ENCODE measurements around the gene MYO5A.
A peak's percentile ranks its signal among the peaks of the same experiment; 100 is the strongest.

The MYO5A gene

DNA sequence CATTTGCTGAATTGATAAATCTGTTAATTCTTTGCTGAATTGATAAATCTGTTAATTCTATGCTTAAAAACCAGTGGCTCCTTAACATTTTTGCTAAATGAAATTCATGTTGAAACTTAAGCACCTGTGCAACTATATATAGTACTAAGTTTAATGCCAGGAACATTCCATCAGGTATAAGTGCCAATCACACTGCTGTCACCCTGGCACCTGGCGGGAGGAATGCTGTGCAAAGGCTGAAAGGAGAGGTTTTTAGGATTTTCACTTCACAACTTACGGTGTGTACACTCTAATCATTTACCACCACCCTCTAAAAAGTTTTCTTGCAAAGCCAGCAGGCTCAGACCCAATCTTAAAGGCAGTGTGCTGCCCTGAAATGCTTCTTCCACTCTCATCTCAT lies 199.5 kb downstream of the MYO5A start:
- H3K36me3 Mint-ChIP-seq (ENCODE audit: low read depth): peaks cover 24% of the 10 kb centered on the region
- no peak overlapping the region for H3K27ac Mint-ChIP-seq
- H3K4me1 Mint-ChIP-seq (ENCODE audit: low read depth): peaks cover 20% of the 10 kb centered on the region
- no peak overlapping the region for H3K4me3 Mint-ChIP-seq
- H3K27me3 Mint-ChIP-seq (ENCODE audit: low read depth): no peaks in the 10 kb centered on the region
- H3K9me3 Mint-ChIP-seq: no peaks in the 10 kb centered on the region

DNA sequence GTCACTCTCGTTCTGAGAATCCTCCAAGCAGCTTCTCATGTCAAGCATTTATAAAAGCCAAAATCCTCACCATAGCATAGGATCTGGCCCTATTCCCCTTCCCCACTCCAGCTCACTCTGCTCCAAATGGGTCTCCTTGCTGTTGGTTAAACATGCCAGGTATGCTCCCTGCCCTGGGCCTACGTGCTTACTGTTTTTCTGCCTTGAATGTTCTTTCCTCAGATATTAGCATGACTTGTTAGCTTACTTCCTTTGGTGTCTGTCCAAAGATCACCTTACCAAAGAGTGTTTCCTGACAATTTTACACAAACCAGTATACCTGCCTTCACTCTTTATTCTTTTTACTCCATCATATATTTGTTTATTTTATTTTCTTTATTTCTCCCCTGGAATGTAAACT lies 200.0 kb downstream of the MYO5A start:
- peaks cover 20% of the 10 kb centered on the region for H3K4me1 Mint-ChIP-seq (ENCODE audit: low read depth)
- H3K9me3 Mint-ChIP-seq: no peaks in the 10 kb centered on the region
- H3K27me3 Mint-ChIP-seq (ENCODE audit: low read depth): no peaks in the 10 kb centered on the region
- no peak overlapping the region for H3K27ac Mint-ChIP-seq
- H3K36me3 Mint-ChIP-seq (ENCODE audit: low read depth): peaks cover 24% of the 10 kb centered on the region
- H3K4me3 Mint-ChIP-seq: no peak overlapping the region

DNA sequence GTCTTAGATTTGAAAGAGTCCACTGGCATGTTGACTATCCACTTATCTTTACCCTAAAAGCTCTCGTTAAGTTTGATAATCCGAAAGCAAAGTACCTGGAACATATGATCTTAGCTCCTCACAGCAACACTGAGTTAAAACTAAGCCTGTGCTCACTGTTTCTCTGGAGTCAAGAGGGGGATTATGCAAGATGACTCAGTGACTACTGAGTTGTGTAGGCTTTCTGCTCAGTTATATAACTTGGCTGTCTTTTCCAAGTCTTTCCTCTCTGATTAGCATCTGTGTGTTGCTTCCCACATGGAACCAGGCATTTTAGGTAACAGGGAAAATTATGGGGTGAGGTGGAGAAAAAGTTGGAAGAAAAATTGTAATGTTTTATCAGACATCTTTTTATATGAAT lies 201.9 kb downstream of the MYO5A start:
- Mint-ChIP-seq H3K9me3 (no peaks in the 10 kb centered on the region), H3K4me3 (no peak overlapping the region), H3K4me1 (ENCODE audit: low read depth) (peaks cover 9% of the 10 kb centered on the region), H3K27ac (no peak overlapping the region), H3K36me3 (ENCODE audit: low read depth) (peaks cover 26% of the 10 kb centered on the region), H3K27me3 (ENCODE audit: low read depth) (no peaks in the 10 kb centered on the region)

DNA sequence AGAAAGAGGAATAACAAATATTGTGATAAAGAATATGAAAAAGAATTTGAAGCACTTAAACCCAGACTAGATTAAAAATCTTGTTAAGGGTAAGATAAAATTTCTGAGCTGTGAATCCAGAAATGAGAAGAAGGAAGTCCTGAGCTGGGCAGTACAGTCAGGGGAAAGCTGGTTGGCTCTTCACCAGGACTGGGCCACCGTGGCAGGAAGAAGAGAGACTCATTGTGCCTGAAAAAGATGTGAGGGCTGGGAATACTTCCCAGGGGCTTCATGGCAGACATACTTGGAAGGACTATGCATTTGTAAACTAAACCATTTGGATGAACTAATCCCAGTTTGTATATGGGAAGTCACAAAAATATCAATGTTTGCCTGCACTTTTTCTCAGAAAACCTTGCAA lies 204.6 kb downstream of the MYO5A start:
- Mint-ChIP-seq H3K36me3 (ENCODE audit: low read depth) (peaks cover 31% of the 10 kb centered on the region), H3K27ac (no peak overlapping the region), H3K4me1 (ENCODE audit: low read depth) (no peaks in the 10 kb centered on the region), H3K4me3 (no peak overlapping the region), H3K9me3 (no peaks in the 10 kb centered on the region), H3K27me3 (ENCODE audit: low read depth) (no peaks in the 10 kb centered on the region)

DNA sequence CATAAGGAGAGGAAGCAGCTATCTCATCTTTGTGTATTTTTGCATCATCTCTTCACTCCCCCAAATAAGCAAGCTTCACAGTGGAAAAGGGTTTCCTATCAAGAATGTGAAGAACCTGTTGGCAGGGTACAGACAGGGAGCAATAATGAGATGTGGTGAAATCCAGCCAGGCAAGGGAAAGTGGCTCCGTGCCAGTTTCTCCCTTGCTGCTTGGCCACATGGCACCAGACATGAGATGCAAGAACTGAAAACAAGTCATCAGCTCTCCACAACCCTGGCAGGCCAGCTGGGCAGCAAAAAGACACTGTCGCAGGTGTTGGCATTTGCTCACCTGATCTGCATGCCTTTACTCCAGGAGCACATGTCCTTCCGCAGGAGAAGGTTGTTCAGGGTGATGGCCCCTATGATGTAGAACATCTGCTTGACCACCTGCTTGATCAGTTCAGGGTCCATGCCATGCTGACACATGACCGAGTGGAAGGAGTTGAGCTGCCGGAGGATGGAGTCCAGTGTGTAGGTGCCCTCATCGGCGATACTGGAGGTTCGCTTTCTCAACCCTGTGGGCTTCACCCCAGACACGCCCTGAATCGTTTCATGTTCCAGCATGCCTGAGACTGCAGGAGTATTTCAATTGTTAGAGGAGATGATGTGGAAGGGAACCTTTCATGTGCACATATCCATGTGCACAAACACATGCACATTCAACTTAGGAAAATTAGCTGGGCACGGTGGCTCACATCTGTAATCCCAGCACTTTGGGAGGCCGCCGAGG lies 209.8 kb downstream of the MYO5A start:
- Mint-ChIP-seq H3K27me3 (ENCODE audit: low read depth) (no peaks in the 10 kb centered on the region), H3K4me1 (ENCODE audit: low read depth) (no peaks in the 10 kb centered on the region), H3K27ac (no peak overlapping the region), H3K4me3 (no peak overlapping the region), H3K36me3 (ENCODE audit: low read depth) (peaks cover 28% of the 10 kb centered on the region), H3K9me3 (no peaks in the 10 kb centered on the region)

DNA sequence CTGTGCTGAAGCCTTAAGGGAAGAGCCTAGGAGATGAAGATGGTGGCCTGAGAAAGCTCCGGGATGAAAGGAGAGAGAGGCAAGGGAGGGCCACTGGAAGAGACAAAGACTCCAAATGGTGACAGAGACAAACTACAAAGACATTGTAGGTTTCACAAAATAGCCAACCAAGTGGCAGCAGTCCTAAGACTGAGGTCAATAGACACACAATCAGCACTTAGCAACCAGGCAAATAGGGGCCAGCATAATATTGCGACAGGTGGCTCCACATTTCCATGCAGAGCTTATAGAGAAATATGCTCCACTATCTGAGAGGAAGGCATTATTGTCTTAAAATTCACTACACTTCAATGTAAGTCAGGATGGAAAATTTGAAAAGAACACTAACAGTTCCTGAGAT lies 211.0 kb downstream of the MYO5A start:
- H3K4me3 Mint-ChIP-seq: no peak overlapping the region
- H3K9me3 Mint-ChIP-seq: no peaks in the 10 kb centered on the region
- peaks cover 31% of the 10 kb centered on the region for H3K36me3 Mint-ChIP-seq (ENCODE audit: low read depth)
- no peaks in the 10 kb centered on the region for H3K4me1 Mint-ChIP-seq (ENCODE audit: low read depth)
- H3K27ac Mint-ChIP-seq: no peak overlapping the region
- no peaks in the 10 kb centered on the region for H3K27me3 Mint-ChIP-seq (ENCODE audit: low read depth)

DNA sequence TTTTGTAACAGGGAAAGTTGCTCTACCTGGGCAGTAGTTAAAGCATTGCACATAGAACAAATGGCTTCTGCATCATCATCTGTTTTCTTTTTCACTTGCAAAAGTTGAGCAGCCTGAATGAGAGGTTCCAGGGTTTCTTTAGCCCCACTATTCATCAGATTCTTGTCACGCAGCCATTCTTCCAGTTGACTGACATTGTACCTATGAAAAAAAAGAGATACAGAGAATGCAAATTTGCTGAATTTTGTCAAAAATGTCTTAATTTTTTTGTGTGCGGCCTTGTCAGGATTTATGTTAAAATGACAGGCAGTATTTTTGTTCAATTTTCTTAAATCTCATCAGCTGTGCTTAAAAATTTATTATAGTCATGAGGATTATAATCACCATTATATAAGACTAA lies 211.7 kb downstream of the MYO5A start:
- Mint-ChIP-seq H3K9me3 (no peaks in the 10 kb centered on the region), H3K36me3 (ENCODE audit: low read depth) (peaks cover 31% of the 10 kb centered on the region), H3K4me3 (no peak overlapping the region), H3K4me1 (ENCODE audit: low read depth) (no peaks in the 10 kb centered on the region), H3K27me3 (ENCODE audit: low read depth) (no peaks in the 10 kb centered on the region), H3K27ac (no peak overlapping the region)

DNA sequence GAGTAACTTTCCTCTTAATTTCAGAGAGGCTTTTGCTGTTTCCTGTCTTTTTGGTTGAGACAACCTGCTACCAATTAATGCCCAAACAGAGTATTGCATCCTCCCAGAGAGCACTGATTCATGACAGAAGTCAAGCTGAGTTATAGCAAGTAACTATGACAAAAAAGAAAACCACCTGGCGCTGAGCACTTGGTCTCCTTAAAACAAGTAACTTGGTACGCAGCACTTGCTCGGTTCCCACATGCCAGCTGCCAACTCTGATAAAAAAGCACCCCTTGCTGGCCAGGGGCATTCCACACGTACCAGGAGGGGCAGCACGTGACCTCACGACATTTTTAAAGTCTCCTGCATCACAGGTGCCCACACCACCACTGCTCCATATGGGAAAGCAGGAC lies 219.5 kb downstream of the MYO5A start:
- Mint-ChIP-seq H3K27ac (no peak overlapping the region), H3K4me3 (no peak overlapping the region), H3K9me3 (peaks cover 7% of the 10 kb centered on the region), H3K4me1 (ENCODE audit: low read depth) (peaks cover under 1% of the 10 kb centered on the region), H3K27me3 (ENCODE audit: low read depth) (no peaks in the 10 kb centered on the region), H3K36me3 (ENCODE audit: low read depth) (peaks cover 19% of the 10 kb centered on the region)

DNA sequence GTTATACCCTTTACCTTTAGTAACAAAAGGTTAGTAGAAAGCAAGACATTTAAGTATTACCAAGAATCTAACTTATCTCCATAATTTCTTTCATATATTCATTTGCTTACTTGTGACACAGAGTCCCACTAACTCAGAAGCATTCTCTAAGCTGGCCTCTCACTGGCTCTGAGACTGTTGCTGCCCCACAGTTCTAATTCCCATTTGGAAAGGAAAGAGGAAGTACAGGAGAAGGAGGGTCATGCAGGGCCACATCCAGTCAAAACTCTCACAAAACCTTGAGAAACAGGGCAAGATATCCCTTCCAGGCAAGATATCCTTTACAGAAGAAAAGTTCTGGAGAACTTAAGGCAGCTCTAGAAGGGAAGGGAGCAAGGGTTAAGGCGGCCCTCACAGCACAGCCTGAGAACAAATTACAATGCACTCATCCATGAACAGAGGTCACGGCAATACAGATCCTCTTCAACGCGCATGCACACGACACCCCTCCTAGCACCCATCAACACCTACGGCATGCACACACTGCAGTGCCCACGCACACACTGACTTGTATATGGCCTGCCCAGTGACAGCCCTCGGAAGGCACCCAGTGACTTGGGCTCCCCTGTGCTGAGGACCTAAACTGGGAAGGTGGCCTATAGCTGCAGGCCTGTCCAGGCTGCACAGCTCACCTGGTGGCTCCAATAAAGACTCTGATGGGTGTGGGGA lies 220.1 kb downstream of the MYO5A start:
- H3K27ac Mint-ChIP-seq: no peak overlapping the region

DNA sequence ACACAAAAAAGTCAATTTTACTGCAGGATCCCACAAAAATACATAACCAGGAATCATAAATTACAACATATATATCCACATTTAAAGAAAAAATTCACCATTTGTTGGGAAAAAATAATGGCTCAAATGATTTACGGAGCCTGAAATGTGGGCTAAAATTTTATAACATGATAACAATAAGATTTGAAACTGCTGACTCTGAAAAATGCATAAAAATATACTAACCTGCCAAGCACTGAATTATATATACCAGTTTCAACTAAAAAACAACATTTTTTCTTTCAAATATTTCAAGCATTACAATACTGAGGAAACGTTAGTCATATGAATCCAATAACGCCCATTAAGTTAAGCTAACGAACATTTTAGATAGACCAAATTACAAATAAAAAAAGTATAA lies 220.8 kb downstream of the MYO5A start:
- Mint-ChIP-seq H3K4me1 (ENCODE audit: low read depth) (peaks cover 12% of the 10 kb centered on the region), H3K27ac (no peak overlapping the region), H3K4me3 (no peak overlapping the region), H3K36me3 (ENCODE audit: low read depth) (peaks cover 15% of the 10 kb centered on the region), H3K27me3 (ENCODE audit: low read depth) (no peaks in the 10 kb centered on the region), H3K9me3 (peaks cover 10% of the 10 kb centered on the region)

More for the DNA sequence above, 220.1 kb downstream of the MYO5A start:
- peaks cover 22% of the 10 kb centered on the region for H3K36me3 Mint-ChIP-seq (ENCODE audit: low read depth)
- no peak overlapping the region for H3K4me3 Mint-ChIP-seq
- peaks cover 10% of the 10 kb centered on the region for H3K9me3 Mint-ChIP-seq
- no peaks in the 10 kb centered on the region for H3K27me3 Mint-ChIP-seq (ENCODE audit: low read depth)
- H3K4me1 Mint-ChIP-seq (ENCODE audit: low read depth): peaks cover 5% of the 10 kb centered on the region

DNA sequence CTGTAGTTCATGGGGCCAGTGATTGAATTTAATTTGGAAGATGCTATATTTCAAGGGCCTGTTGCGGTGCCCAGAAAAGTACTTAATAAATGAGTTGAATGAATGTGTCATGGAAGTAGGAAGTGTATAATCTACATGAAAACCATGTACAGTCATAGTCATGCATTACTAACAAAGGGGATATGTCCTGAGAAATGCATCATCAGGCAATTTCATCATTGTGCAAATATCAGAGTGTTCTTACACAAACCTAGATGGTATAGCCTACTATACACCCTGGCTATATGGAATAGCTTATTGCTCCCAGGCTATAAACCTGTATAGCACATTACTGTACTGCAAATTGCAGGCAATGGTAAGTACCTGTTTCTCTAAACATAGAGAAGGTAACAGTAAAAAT lies 222.4 kb downstream of the MYO5A start:
- Mint-ChIP-seq H3K9me3 (peaks cover 10% of the 10 kb centered on the region), H3K4me3 (no peak overlapping the region), H3K27ac (no peak overlapping the region), H3K4me1 (ENCODE audit: low read depth) (peaks cover 12% of the 10 kb centered on the region), H3K36me3 (ENCODE audit: low read depth) (peaks cover 15% of the 10 kb centered on the region), H3K27me3 (ENCODE audit: low read depth) (no peaks in the 10 kb centered on the region)

DNA sequence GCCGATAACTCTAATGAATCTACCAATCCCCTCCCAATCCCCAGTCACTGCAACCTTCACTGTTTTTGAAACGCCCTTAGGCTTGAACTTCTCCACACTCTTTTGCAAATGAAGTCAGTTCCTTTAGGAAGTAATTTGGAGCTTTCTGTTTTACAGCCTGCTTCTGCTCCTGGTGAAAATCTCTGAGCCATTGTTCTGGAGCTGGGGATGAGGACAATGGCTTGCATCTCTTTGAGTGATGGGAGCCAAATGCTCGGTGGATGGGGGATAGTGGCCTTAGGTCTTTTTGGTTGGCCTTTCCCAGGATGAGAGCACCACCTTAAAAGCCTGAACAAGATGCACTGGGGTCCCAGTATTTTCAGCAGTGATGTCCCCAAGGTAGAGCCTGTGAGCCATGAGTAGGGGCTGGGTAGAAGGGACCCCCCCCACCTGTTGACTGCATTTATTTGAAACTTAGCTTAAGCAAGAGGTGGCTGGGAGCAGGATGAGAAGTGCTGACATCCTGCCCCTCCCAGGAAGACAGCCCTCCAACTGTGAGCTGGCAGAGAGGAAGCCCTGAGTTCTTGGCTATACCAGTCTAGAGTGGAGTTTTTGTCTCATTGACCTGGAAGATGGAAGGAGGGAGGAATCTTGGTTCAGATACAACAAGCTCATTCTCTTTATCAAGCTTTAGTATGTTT lies 225.4 kb downstream of the MYO5A start:
- Mint-ChIP-seq H3K4me1 (ENCODE audit: low read depth) (peaks cover 12% of the 10 kb centered on the region), H3K36me3 (ENCODE audit: low read depth) (peaks cover 17% of the 10 kb centered on the region), H3K27ac (no peak overlapping the region), H3K27me3 (ENCODE audit: low read depth) (peaks cover 13% of the 10 kb centered on the region), H3K4me3 (no peak overlapping the region), H3K9me3 (peaks cover 10% of the 10 kb centered on the region)

DNA sequence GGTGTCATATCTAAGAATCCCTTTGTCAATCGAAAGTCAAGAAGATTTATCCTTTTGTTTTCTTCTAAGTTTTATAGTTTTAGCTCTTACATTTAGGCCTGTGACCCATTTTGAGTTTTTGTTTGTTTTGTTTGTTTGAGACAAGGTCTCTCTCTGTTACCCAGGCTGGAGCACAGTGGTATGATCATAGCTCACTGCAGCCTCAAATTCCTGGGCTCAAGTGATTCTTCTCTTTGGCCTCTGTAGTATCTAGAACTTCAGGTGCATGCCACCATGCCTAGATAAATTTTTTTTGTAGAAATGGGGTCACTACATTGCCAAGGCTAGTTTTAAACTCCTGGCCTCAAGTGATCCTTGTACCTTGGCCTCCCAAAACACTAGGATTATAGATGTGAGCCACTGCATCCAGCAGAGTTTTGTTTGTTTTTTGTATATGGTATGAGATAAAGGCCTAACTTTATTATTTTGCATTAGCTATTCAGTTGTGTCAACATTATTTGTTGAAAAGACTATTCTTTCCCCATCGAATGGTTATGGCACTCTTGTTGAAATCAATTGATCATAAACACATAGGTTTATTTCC lies 227.3 kb downstream of the MYO5A start:
- Mint-ChIP-seq H3K27me3 (ENCODE audit: low read depth) (peaks cover 25% of the 10 kb centered on the region), H3K36me3 (ENCODE audit: low read depth) (peaks cover 19% of the 10 kb centered on the region), H3K27ac (no peak overlapping the region), H3K4me1 (ENCODE audit: low read depth) (peaks cover 12% of the 10 kb centered on the region), H3K9me3 (peaks cover 10% of the 10 kb centered on the region), H3K4me3 (no peak overlapping the region)

DNA sequence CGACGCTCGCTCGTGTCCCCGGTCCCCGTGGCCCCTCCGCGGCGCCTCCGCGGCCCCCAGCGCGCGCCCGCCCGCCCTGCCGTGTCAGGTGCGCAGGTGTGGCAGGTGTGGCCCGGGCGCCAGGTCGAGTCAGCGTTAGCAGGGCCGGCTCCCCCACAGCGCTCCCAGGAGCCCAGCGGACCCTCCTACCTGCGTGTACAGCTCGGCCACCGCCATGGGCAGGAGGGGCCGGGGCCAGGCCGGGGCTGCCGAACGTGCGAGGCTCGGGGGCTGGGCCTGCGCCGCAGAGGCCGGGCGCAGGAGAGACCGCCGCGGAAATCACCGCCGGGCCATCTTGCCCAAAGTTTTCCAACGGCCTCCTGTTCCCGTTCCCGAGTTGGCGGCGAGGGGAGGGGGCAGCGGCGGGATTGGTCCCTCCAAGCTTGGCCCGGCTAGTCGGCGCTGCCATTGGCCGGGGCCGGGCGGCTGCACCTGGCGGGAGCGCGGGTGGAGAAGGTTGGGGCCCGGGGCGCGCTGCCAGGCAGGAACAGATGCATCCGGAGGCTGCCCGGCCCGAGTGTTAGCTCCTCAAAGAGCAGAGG lies 233.2 kb downstream of the MYO5A start, which contains the start of gene MYO5C:
TSS of gene MYO5C (minus strand) at position 384 of the 581 bp plus-strand sequence. CDS start at position 216, 168 bp downstream.
- Mint-ChIP-seq H3K9me3 (no peaks in the 10 kb centered on the region), H3K4me1 (ENCODE audit: low read depth) (peaks cover 18% of the 10 kb centered on the region), H3K27ac (no peak within 1 kb of the TSS), H3K27me3 (ENCODE audit: low read depth) (peaks cover 60% of the 10 kb centered on the region), H3K4me3 (peak within 1 kb of the TSS; percentile 58), H3K36me3 (ENCODE audit: low read depth) (peaks cover 6% of the 10 kb centered on the region)

Measured in T-helper 1 cell treated with Interleukin-12 subunit alpha and Interleukin-12 subunit beta and Interleukin-4 antibody, amounts not matched to agents 30 μg/mL and 1 μg/mL, for 36 hours (primary cell).